Keratinocyte (primary cell): ENCODE results near the gene IRAK2. TPM values are rescaled to one million over a fixed set of nuclear protein-coding genes. Genes with fewer than 3 reads are reported as not detected.

Experiments used
- DNase-seq: peaks from one replicate; pipeline ENCODE4 v3.0.0-alpha.2; 2011; ENCODE audit warnings: low read depth, missing footprints, low spot score
- FAIRE-seq: peaks from 2 replicates; lab custom pipeline; 2011; peaks lifted over from hg19 to GRCh38; lab: Jason Lieb, UNC
- H2AFZ ChIP-seq: 2 replicates; pipeline ENCODE4 v1.6.0; 2012; ENCODE audit warnings: low read length, control low read depth, inconsistent platforms; ENCODE audit not compliant: control insufficient read depth
- H3K27ac ChIP-seq: 2 replicates; pipeline ENCODE4 v1.5.1; 2011; ENCODE audit warnings: low read length; ENCODE audit not compliant: control insufficient read depth, insufficient read depth
- H3K27me3 ChIP-seq: 3 replicates; pipeline ENCODE4 v1.6.0; 2011; ENCODE audit warnings: low read length; ENCODE audit not compliant: control insufficient read depth, insufficient read depth; ENCODE audit errors: extremely low read depth
- H3K36me3 ChIP-seq, 2 experiments: 2 replicates in 1 of 2; 3 replicates in 1 of 2; pipeline ENCODE4 v1.5.1; 2011; ENCODE audit warnings: low read length in 2 of 2, mild to moderate bottlenecking in 1 of 2; ENCODE audit not compliant: control insufficient read depth in 2 of 2, insufficient read depth in 2 of 2; ENCODE audit errors: extremely low read depth in 1 of 2
- H3K4me1 ChIP-seq: 3 replicates; pipeline ENCODE4 v1.5.1; 2011; ENCODE audit warnings: low read length; ENCODE audit not compliant: control insufficient read depth, insufficient read depth; ENCODE audit errors: extremely low read depth
- H3K4me2 ChIP-seq: 3 replicates; pipeline ENCODE4 v1.6.0; 2011; ENCODE audit warnings: low read depth, low read length; ENCODE audit not compliant: control insufficient read depth, insufficient read depth; ENCODE audit errors: extremely low read depth
- H3K4me3 ChIP-seq, 3 experiments: fragments of 200-600 bp in 1 of 3; sonication (generic) in 1 of 3; 2 replicates in 2 of 3; 3 replicates in 1 of 3; pipeline ENCODE4 v1.5.1; 2011 to 2016; ENCODE audit warnings: low read length in 3 of 3, mild to moderate bottlenecking in 3 of 3, control low read depth in 2 of 3, inconsistent platforms in 1 of 3, low read depth in 1 of 3, mixed read lengths in 1 of 3, mixed run types in 1 of 3, moderate library complexity in 1 of 3; ENCODE audit not compliant: control insufficient read depth in 2 of 3, insufficient read depth in 2 of 3; ENCODE audit errors: extremely low read depth in 1 of 3
- H3K79me2 ChIP-seq: 2 replicates; pipeline ENCODE4 v1.6.0; 2012; ENCODE audit warnings: low read length; ENCODE audit not compliant: control insufficient read depth, insufficient read depth
- H3K9ac ChIP-seq: 3 replicates; pipeline ENCODE4 v1.6.0; 2011; ENCODE audit warnings: low read length; ENCODE audit not compliant: control insufficient read depth, insufficient read depth; ENCODE audit errors: extremely low read depth
- H3K9me1 ChIP-seq: 3 replicates; pipeline ENCODE4 v1.6.0; 2011; ENCODE audit warnings: low read length; ENCODE audit not compliant: control insufficient read depth, insufficient read depth; ENCODE audit errors: extremely low read depth
- H3K9me3 ChIP-seq: 2 replicates; pipeline ENCODE4 v1.5.1; 2012; ENCODE audit warnings: low read depth, low read length; ENCODE audit not compliant: control insufficient read depth
- H4K20me1 ChIP-seq: 3 replicates; pipeline ENCODE4 v1.6.0; 2011; ENCODE audit warnings: low read length; ENCODE audit not compliant: control insufficient read depth, insufficient read depth; ENCODE audit errors: extremely low read depth
- CTCF ChIP-seq, 3 experiments: IDR thresholded peaks in 1 of 3; conservative IDR thresholded peaks in 1 of 3; optimal IDR thresholded peaks in 1 of 3; 2 replicates in 2 of 3; 3 replicates in 1 of 3; pipeline versions ENCODE3 to v1.5.1; 2011; ENCODE audit warnings: low read length in 3 of 3, mild to moderate bottlenecking in 3 of 3, moderate library complexity in 2 of 3, control low read depth in 1 of 3, inconsistent platforms in 1 of 3; ENCODE audit not compliant: insufficient read depth in 2 of 3; ENCODE audit errors: extremely low read depth in 1 of 3
- EZH2 ChIP-seq: IDR thresholded peaks from one replicate; pipeline ENCODE4 v1.6.1; 2012; ENCODE audit warnings: inconsistent platforms, mild to moderate bottlenecking, low read length, moderate library complexity
- dilution Hi-C: fragments of 300-500 bp; cut with MboI; formaldehyde crosslinking; loops from one replicate; pipeline ENCODE4 v1.7.0; 2020; ENCODE audit warnings: low sequenced_read_pairs; ENCODE audit not compliant: extremely low pct_ligation_motif_present
- polyA plus RNA-seq, 5 experiments: library from polyadenylated mRNA; depleted of rRNA in 3 of 5; stranded (reverse) in 3 of 5; stranded (forward) in 1 of 5; unstranded in 1 of 5; fragments of >200 nt; gene quantifications; 1 replicate in 1 of 5; 2 replicates in 3 of 5; 3 replicates in 1 of 5; pipeline versions ENCODE4 v1.2.1 to v1.2.3, GENCODE V29; 2011 to 2012; ENCODE audit warnings: missing spikeins in 2 of 5, low read depth in 1 of 5, low replicate concordance in 1 of 5

IRAK2 gene
- polyA plus RNA-seq, 1 donor (not counting 4 experiments of a cell fraction or from before 2014, with no cell fraction given), result 3.5 TPM

DNA sequence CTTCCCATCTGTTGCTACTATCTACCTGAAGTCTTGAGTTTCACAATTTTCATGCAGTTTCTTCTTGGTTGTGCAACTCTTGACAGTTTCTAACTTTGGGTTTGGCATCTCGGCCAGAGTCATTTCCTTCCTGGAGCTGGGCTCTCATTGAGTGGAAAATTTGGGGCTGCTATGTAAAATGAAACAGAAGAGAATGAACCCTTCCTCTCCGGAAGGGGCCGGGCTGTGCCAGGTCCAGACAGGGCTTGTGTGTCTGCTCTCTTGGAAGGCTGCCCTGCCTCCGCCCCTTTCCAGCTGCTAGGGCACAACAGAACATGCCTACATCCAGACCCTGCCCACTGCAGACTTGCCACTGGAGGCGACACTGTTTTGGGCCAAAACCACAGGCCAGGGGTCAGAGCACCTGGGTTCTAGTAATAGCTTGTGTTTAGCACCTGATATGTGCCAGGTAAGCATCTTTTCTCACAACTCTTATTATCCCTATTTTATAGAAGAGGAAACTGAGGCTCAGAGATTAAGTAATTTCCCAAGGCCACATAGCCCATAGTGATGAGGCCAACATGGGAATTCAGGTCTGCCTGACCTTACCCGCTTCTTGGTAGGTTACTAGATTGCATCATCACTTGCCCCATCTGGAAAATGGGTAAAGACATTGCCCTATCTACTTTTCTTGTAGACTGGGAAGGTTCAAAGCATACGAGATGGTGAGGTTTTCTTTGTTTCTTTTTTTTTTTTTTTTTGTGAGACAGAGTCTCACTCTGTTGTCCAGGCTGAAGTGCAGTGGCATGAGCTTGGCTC is 25.0 kb downstream of the IRAK2 start:
- dilution Hi-C loops, result no loop called here
- no peaks in the 10 kb centered on the region for H3K79me2 ChIP-seq
- H4K20me1 ChIP-seq, result no peaks in the 10 kb centered on the region
- peak overlapping the region; percentile 58 for H3K4me2 ChIP-seq
- H3K9ac ChIP-seq, result peak overlapping the region; percentile 11
- DNase-seq (peak; percentile 64), FAIRE-seq (peak; percentile 36)
- H3K36me3 ChIP-seq, result no peaks in the 10 kb centered on the region
- peaks cover 62% of the 10 kb centered on the region for H3K4me1 ChIP-seq
- H3K4me3 ChIP-seq, result peak overlapping the region in 1 of 3 experiments; percentile 5
- peak in 1 of 3 experiments; percentile 25 for TF ChIP-seq CTCF (optimal IDR thresholded peaks at IDR 0.05 in 1 of 3, IDR thresholded peaks at IDR 0.05 in 1 of 3, conservative IDR thresholded peaks at IDR 0.05 in 1 of 3; ENCODE audit: extremely low read depth in 1 of 3, insufficient read depth in 2 of 3, low read length in 3 of 3)
- TF ChIP-seq EZH2, result no peak
- H3K9me3 ChIP-seq, result no peaks in the 10 kb centered on the region
- peak overlapping the region; percentile 73 for H3K27ac ChIP-seq
- peaks cover 3% of the 10 kb centered on the region for H3K9me1 ChIP-seq
- H3K27me3 ChIP-seq, result no peaks in the 10 kb centered on the region
- no peak overlapping the region for H2AFZ ChIP-seq

- Histone ChIP-seq H3K9me3 (no peaks in the 10 kb centered on the region), H3K36me3 (no peaks in the 10 kb centered on the region), H3K27ac (peak overlapping the region; percentile 94), H3K4me1 (peaks cover 73% of the 10 kb centered on the region), H3K9ac (peak overlapping the region; percentile 82), H3K79me2 (no peaks in the 10 kb centered on the region), H3K27me3 (no peaks in the 10 kb centered on the region), H3K4me2 (peak overlapping the region; percentile 54), H3K4me3 (no peak overlapping the region), H2AFZ (no peak overlapping the region), H3K9me1 (peaks cover 6% of the 10 kb centered on the region), H4K20me1 (no peaks in the 10 kb centered on the region)
- peak; percentile 73 for DNase-seq
- peak; percentile 66 for FAIRE-seq
- TF ChIP-seq EZH2 (no peak), CTCF (optimal IDR thresholded peaks at IDR 0.05 in 1 of 3, IDR thresholded peaks at IDR 0.05 in 1 of 3, conservative IDR thresholded peaks at IDR 0.05 in 1 of 3; ENCODE audit: extremely low read depth in 1 of 3, insufficient read depth in 2 of 3, low read length in 3 of 3) (peak; percentile 72 to 83 (median 77))
- dilution Hi-C loops, result no loop called here
These were observed 28.4 kb downstream of the IRAK2 start for GRCh38 chr3:10192953-10193691.
